Endothelial cell of umbilical vein (primary cell): Measurements from ENCODE around the gene HINFP. TPM values are rescaled to one million over a fixed set of nuclear protein-coding genes. Genes with fewer than 3 reads are reported as not detected.

ENCODE experiments used
- BruUV-seq: library from RNA; stranded (reverse); fragments of 400-500 nt; replicated peaks from 2 replicates; lab custom pipeline; 2021; lab: Mats Ljungman, UMichigan
- CTCF ChIA-PET: fragments of 300-600, 350-600 bp; sonication (Branson Sonifier 250); formaldehyde crosslinking; loops from one replicate; lab custom pipeline; 2021; ENCODE audit warnings: antibody characterized with exemption, inconsistent platforms; lab: Charles Lee
- POLR2A ChIA-PET: fragments of 300-600, 350-600 bp; sonication (Branson Sonifier 250); formaldehyde crosslinking; loops from one replicate; lab custom pipeline; 2021; ENCODE audit warnings: antibody characterized with exemption, inconsistent platforms; lab: Charles Lee
- DNase-seq: peaks from one replicate; pipeline ENCODE4 v3.0.0-alpha.2; 2011; ENCODE audit warnings: low read depth, low spot score
- FAIRE-seq: peaks from 2 replicates; lab custom pipeline; 2011; peaks lifted over from hg19 to GRCh38; lab: Jason Lieb, UNC
- H2AFZ ChIP-seq: 2 replicates; pipeline ENCODE4 v1.6.0; 2012; ENCODE audit warnings: low read depth, low read length, control low read depth, inconsistent platforms
- H3K27ac ChIP-seq: 2 replicates; pipeline ENCODE4 v1.5.1; 2011; ENCODE audit warnings: low read depth, mild to moderate bottlenecking, control low read depth, low read length, moderate library complexity; ENCODE audit not compliant: insufficient read depth
- H3K27me3 ChIP-seq, 2 experiments: 2 replicates each; pipeline versions ENCODE4 v1.6.0 to v1.6.1; 2011; ENCODE audit warnings: low read length in 2 of 2, mixed read lengths in 1 of 2; ENCODE audit not compliant: control insufficient read depth in 2 of 2, insufficient read depth in 2 of 2
- H3K36me3 ChIP-seq, 2 experiments: 2 replicates in 1 of 2; 3 replicates in 1 of 2; pipeline ENCODE4 v1.5.1; 2011; ENCODE audit warnings: low read length in 2 of 2, mild to moderate bottlenecking in 1 of 2, moderate library complexity in 1 of 2; ENCODE audit not compliant: control insufficient read depth in 2 of 2, insufficient read depth in 2 of 2; ENCODE audit errors: extremely low read depth in 1 of 2
- H3K4me1 ChIP-seq: 3 replicates; pipeline ENCODE4 v1.5.1; 2011; ENCODE audit warnings: mild to moderate bottlenecking, low read length; ENCODE audit not compliant: control insufficient read depth, insufficient read depth; ENCODE audit errors: extremely low read depth
- H3K4me2 ChIP-seq: 2 replicates; pipeline ENCODE4 v1.6.1; 2011; ENCODE audit warnings: low read length, control low read depth, mixed read lengths; ENCODE audit not compliant: insufficient read depth
- H3K4me3 ChIP-seq, 3 experiments: fragments of 200-600 bp in 1 of 3; sonication (generic), shearing (Covaris generic) in 1 of 3; replicated peaks in 1 of 3; 2 replicates each; pipeline ENCODE4 v1.5.1; 2011 to 2016; ENCODE audit warnings: control low read depth in 3 of 3, low read length in 3 of 3, mild to moderate bottlenecking in 2 of 3, inconsistent platforms in 1 of 3, low read depth in 1 of 3, moderate library complexity in 1 of 3; ENCODE audit not compliant: insufficient read depth in 1 of 3
- H3K79me2 ChIP-seq: 2 replicates; pipeline ENCODE4 v1.6.0; 2012; ENCODE audit warnings: low read length, inconsistent platforms; ENCODE audit not compliant: control insufficient read depth, insufficient read depth
- H3K9ac ChIP-seq: replicated peaks from 2 replicates; pipeline ENCODE3; 2011; ENCODE audit warnings: low read length, control low read depth; ENCODE audit not compliant: insufficient read depth; ENCODE audit errors: extremely low read depth
- H3K9me1 ChIP-seq: replicated peaks from 3 replicates; pipeline ENCODE4 v1.6.0; 2011; ENCODE audit warnings: mild to moderate bottlenecking, low read length; ENCODE audit not compliant: control insufficient read depth, insufficient read depth; ENCODE audit errors: extremely low read depth
- H3K9me3 ChIP-seq: replicated peaks from 2 replicates; pipeline ENCODE4 v1.5.1; 2012; ENCODE audit warnings: low read length, inconsistent platforms; ENCODE audit not compliant: control insufficient read depth, insufficient read depth
- H4K20me1 ChIP-seq: replicated peaks from 2 replicates; pipeline ENCODE3; 2011; ENCODE audit warnings: mild to moderate bottlenecking, low read length; ENCODE audit not compliant: control insufficient read depth, insufficient read depth; ENCODE audit errors: extremely low read depth
- CTCF ChIP-seq, 2 donors: IDR thresholded peaks; 1 replicate in 1 of 2; 2 replicates in 1 of 2; pipeline ENCODE4 v1.5.1; 2011; ENCODE audit warnings: low read length in 2 of 2, mild to moderate bottlenecking in 2 of 2, moderate library complexity in 2 of 2, control low read depth in 1 of 2, inconsistent platforms in 1 of 2, low read depth in 1 of 2; ENCODE audit not compliant: insufficient read depth in 1 of 2; ENCODE audit errors: extremely low read depth in 1 of 2
- EZH2 ChIP-seq: IDR thresholded peaks from 2 replicates; pipeline ENCODE4 v1.6.1; 2012; ENCODE audit warnings: borderline replicate concordance, low read depth, mild to moderate bottlenecking, moderate library complexity, low read length, inconsistent platforms; ENCODE audit not compliant: severe bottlenecking
- GATA2 ChIP-seq: IDR thresholded peaks from 2 replicates; pipeline ENCODE4 v1.7.0; 2011; ENCODE audit warnings: low read depth, mild to moderate bottlenecking, moderate library complexity, mixed read lengths, low read length; ENCODE audit not compliant: insufficient read length, insufficient read depth
- MYC ChIP-seq: IDR thresholded peaks from one replicate; pipeline ENCODE4 v1.6.1; 2011; ENCODE audit warnings: mild to moderate bottlenecking, low read depth, low read length
- POLR2A ChIP-seq: IDR thresholded peaks from 2 replicates; pipeline ENCODE4 v1.6.1; 2012; ENCODE audit warnings: low read depth, mild to moderate bottlenecking, control low read depth, low read length
- dilution Hi-C: fragments of 300-500 bp; cut with MboI; formaldehyde crosslinking; loops from one replicate; pipeline ENCODE4 v1.15.0; 2019; ENCODE audit warnings: low sequenced_read_pairs; ENCODE audit not compliant: extremely low pct_ligation_motif_present
- intact Hi-C: fragments of 100-400 bp; cut with micrococcal nuclease; formaldehyde crosslinking; loops from one replicate; pipeline ENCODE4 v1.10.0; 2022
- polyA plus RNA-seq, 4 experiments: library from polyadenylated mRNA; depleted of rRNA in 3 of 4; stranded (reverse) in 3 of 4; unstranded in 1 of 4; fragments of >200 nt; gene quantifications; 2 replicates each; pipeline versions ENCODE4 v1.2.1 to v1.2.3, GENCODE V29; 2011 to 2012; ENCODE audit warnings: missing spikeins in 1 of 4
- total RNA-seq: library from RNA; stranded (reverse); gene quantifications from 2 replicates; pipeline ENCODE4 v1.2.3, GENCODE V29; 2021

Gene HINFP
- total and polyA plus RNA-seq, 2 donors (not counting 3 experiments of a cell fraction or from before 2014, with no cell fraction given): 30.8 to 33.4 TPM

- TF ChIP-seq EZH2: no peak
- no peaks in the 10 kb centered on the region for H3K9me1 ChIP-seq
- H3K36me3 ChIP-seq: peaks cover 7 to 19% of the 10 kb centered on the region in 2 experiments
- no peak overlapping the region for H3K9ac ChIP-seq
- BruUV-seq: no TSS peak
- peaks cover 23% of the 10 kb centered on the region for H3K4me1 ChIP-seq
- no peaks in the 10 kb centered on the region for H4K20me1 ChIP-seq
- H3K4me2 ChIP-seq: no peak overlapping the region
- CTCF ChIA-PET: interaction anchor here (0.6 to 1.8 kb wide), 4 partner anchors 15 to 239 kb away, joined by 3 to 7 read pairs (median 4); partner anchors contain the start of gene VPS11
- intact Hi-C loops: loop anchor here (2.0 kb wide), 1 partner anchor 45 kb away; no protein-coding TSS in a partner anchor
- no peak overlapping the region for H2AFZ ChIP-seq
- POLR2A ChIA-PET: interaction anchor here (0.7 kb wide), 1 partner anchor 38 kb away, joined by 4 read pairs; no protein-coding TSS in a partner anchor
- dilution Hi-C loops: no loop called here
- no peaks in the 10 kb centered on the region for H3K9me3 ChIP-seq
- peaks cover 20% of the 10 kb centered on the region for H3K79me2 ChIP-seq
- H3K4me3 ChIP-seq: no peak overlapping the region
- FAIRE-seq: no peak
- H3K27ac ChIP-seq: no peak overlapping the region
- no peak for DNase-seq
- H3K27me3 ChIP-seq: no peaks in the 10 kb centered on the region
Measured at GRCh38 chr11:119099711-119100110, 21.7 kb upstream of the HINFP start.

- peak overlapping the region; percentile 81 to 97 (median 86) for H3K4me3 ChIP-seq
- H3K9me3 ChIP-seq: no peaks in the 10 kb centered on the region
- H3K79me2 ChIP-seq: peaks cover 15% of the 10 kb centered on the region
- ChIA-PET CTCF (no interaction called here), POLR2A (no interaction called here)
- peak; percentile 50 for DNase-seq
- FAIRE-seq: peak; percentile 64
- TF ChIP-seq CTCF (IDR thresholded peaks at IDR 0.05; ENCODE audit: extremely low read depth in 1 of 2, insufficient read depth in 1 of 2, low read depth in 1 of 2, low read length in 2 of 2) (peak in 1 of 2 donors; percentile 48), EZH2 (no peak), GATA2 (no peak), POLR2A (no peak), MYC (no peak)
- dilution Hi-C loops: no loop called here
- no peaks in the 10 kb centered on the region for H3K9me1 ChIP-seq
- BruUV-seq: no TSS peak
- H3K4me1 ChIP-seq: peaks cover 23% of the 10 kb centered on the region
- peak overlapping the region; percentile 91 for H3K4me2 ChIP-seq
- H3K27me3 ChIP-seq: no peaks in the 10 kb centered on the region
- H3K27ac ChIP-seq: no peak overlapping the region
- H3K9ac ChIP-seq: peak overlapping the region; percentile 89
- no peaks in the 10 kb centered on the region for H4K20me1 ChIP-seq
- no peak overlapping the region for H2AFZ ChIP-seq
- intact Hi-C loops: loop anchor here (2.0 kb wide), 1 partner anchor 44 kb away; no protein-coding TSS in a partner anchor
- H3K36me3 ChIP-seq: peaks cover 7 to 19% of the 10 kb centered on the region in 2 experiments
Measured at GRCh38 chr11:119100246-119100970, 21.0 kb upstream of the HINFP start.
